ENCODE data around the gene UBE3A. TPM values are rescaled to one million over a fixed set of nuclear protein-coding genes. Genes with fewer than 3 reads are reported as not detected.

The UBE3A gene
- total RNA-seq, 1 donor from 2014 or later, result 99.9 TPM

DNA sequence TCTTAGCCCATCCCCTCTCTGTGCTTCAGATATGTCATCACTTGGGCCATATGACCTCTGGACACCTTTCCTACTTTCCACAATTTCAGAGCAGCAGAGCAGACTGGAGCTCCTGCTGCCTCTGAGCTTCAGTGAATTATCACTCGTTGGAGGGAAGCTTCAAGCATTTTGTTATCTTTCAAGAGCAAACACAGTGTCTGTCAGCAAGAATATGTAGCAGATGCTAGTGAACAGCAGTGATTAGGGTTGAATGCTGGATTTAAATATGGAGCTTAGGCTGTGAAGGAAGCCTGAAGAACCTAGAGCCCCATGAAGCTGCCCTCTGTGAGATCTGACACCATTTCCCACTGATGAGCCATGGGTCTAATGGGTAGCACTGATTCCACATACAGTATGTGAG lies 115.4 kb downstream of the UBE3A start:
- Mint-ChIP-seq H3K36me3 (ENCODE audit: low read depth) (peaks cover 41% of the 10 kb centered on the region), H3K9me3 (peaks cover 19% of the 10 kb centered on the region), H3K4me1 (peaks cover 9% of the 10 kb centered on the region), H3K27ac (ENCODE audit: unreplicated experiment) (no peak overlapping the region), H3K4me3 (no peak overlapping the region), H3K27me3 (ENCODE audit: low read depth) (no peaks in the 10 kb centered on the region)
- TF ChIP-seq, protein P1, sequence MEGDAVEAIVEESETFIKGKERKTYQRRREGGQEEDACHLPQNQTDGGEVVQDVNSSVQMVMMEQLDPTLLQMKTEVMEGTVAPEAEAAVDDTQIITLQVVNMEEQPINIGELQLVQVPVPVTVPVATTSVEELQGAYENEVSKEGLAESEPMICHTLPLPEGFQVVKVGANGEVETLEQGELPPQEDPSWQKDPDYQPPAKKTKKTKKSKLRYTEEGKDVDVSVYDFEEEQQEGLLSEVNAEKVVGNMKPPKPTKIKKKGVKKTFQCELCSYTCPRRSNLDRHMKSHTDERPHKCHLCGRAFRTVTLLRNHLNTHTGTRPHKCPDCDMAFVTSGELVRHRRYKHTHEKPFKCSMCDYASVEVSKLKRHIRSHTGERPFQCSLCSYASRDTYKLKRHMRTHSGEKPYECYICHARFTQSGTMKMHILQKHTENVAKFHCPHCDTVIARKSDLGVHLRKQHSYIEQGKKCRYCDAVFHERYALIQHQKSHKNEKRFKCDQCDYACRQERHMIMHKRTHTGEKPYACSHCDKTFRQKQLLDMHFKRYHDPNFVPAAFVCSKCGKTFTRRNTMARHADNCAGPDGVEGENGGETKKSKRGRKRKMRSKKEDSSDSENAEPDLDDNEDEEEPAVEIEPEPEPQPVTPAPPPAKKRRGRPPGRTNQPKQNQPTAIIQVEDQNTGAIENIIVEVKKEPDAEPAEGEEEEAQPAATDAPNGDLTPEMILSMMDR (conservative IDR thresholded peaks at IDR 0.05), result no peak
- DNase-seq (ENCODE audit: low read depth, low spot score), result no peak

DNA sequence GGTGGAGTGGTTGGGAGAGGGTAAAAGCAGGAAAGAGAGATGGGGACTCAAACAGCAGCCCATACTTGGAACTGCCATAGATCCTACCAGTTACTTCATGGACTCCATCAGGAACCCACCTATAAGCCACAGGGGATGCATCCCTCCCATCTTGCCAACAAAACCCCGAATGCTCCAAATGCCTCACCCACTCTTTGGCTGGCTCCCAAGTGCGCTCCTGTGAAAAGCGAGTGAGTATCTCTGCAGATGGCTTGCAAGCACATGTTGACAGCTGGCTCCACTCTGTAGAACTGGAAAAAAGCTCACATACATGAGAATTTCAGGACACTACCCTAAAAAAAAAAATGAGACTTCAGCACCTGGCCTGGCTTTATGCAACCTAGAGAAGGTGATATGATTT lies 151.0 kb downstream of the UBE3A start:
- Mint-ChIP-seq H3K9me3 (peaks cover 12% of the 10 kb centered on the region), H3K4me3 (no peak overlapping the region), H3K27me3 (ENCODE audit: low read depth) (no peaks in the 10 kb centered on the region), H3K27ac (ENCODE audit: unreplicated experiment) (no peak overlapping the region), H3K4me1 (no peaks in the 10 kb centered on the region), H3K36me3 (ENCODE audit: low read depth) (peaks cover 3% of the 10 kb centered on the region)
- no peak for DNase-seq (ENCODE audit: low read depth, low spot score)
- TF ChIP-seq, protein P1 (conservative IDR thresholded peaks at IDR 0.05), result no peak

Measured in neural crest cell (in vitro differentiated cells).